ENCODE measurements around the gene TUBGCP4. TPM values are rescaled to one million over a fixed set of nuclear protein-coding genes. Genes with fewer than 3 reads are reported as not detected.
A peak's percentile ranks its signal among the peaks of the same experiment; 100 is the strongest.

Gene TUBGCP4
- total and polyA plus RNA-seq, 12 donors = 5.3 to 23.3 (median 12.9) TPM

GRCh38 chr15:43423793-43424192 is 52.9 kb downstream of the TUBGCP4 start:
- Histone ChIP-seq H3K4me1 (replicated peaks in 1 of 2) (no peaks in the 10 kb centered on the region), H3K27ac (no peak overlapping the region), H3K4me3 (no peak overlapping the region), H3K36me3 (replicated peaks in 1 of 2) (peaks cover 0 to 46% of the 10 kb centered on the region in 2 donors), H3K27me3 (no peaks in the 10 kb centered on the region), H3K9me3 (replicated peaks in 1 of 3) (no peaks in the 10 kb centered on the region)
- no peak for DNase-seq
- TF ChIP-seq, protein P1, sequence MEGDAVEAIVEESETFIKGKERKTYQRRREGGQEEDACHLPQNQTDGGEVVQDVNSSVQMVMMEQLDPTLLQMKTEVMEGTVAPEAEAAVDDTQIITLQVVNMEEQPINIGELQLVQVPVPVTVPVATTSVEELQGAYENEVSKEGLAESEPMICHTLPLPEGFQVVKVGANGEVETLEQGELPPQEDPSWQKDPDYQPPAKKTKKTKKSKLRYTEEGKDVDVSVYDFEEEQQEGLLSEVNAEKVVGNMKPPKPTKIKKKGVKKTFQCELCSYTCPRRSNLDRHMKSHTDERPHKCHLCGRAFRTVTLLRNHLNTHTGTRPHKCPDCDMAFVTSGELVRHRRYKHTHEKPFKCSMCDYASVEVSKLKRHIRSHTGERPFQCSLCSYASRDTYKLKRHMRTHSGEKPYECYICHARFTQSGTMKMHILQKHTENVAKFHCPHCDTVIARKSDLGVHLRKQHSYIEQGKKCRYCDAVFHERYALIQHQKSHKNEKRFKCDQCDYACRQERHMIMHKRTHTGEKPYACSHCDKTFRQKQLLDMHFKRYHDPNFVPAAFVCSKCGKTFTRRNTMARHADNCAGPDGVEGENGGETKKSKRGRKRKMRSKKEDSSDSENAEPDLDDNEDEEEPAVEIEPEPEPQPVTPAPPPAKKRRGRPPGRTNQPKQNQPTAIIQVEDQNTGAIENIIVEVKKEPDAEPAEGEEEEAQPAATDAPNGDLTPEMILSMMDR (IDR thresholded peaks at IDR 0.05) = no peak
- no peak for TF ChIP-seq POLR2A (IDR thresholded peaks at IDR 0.05)
- 93 to 96% (median 96%) methylated on average over 3 of the region's 3 CpGs for WGBS, 4 donors
- intact Hi-C loops (cut with DNase I) = no loop called here

GRCh38 chr15:43429687-43430086 is 58.8 kb downstream of the TUBGCP4 start:
- no peak overlapping the region for H3K4me3 ChIP-seq
- H3K4me1 ChIP-seq (replicated peaks in 1 of 2) = no peaks in the 10 kb centered on the region
- H3K27ac ChIP-seq = no peak overlapping the region
- intact Hi-C loops (cut with DNase I) = no loop called here
- 60 to 79% (median 73%) methylated on average over 3 of the region's 3 CpGs for WGBS, 4 donors
- no peaks in the 10 kb centered on the region for H3K27me3 ChIP-seq
- H3K36me3 ChIP-seq (replicated peaks in 1 of 2) = peaks cover 0 to 39% of the 10 kb centered on the region in 2 donors
- TF ChIP-seq POLR2A (IDR thresholded peaks at IDR 0.05) = no peak
- TF ChIP-seq, protein P1 (IDR thresholded peaks at IDR 0.05) = no peak
- DNase-seq = no peak
- H3K9me3 ChIP-seq (replicated peaks in 1 of 3) = no peaks in the 10 kb centered on the region

- no peak for DNase-seq
- H3K9me3 ChIP-seq (replicated peaks in 1 of 3) = no peaks in the 10 kb centered on the region
- 88 to 90% (median 89%) methylated on average over 4 of the region's 4 CpGs for WGBS, 4 donors
- no peak overlapping the region for H3K4me3 ChIP-seq
- H3K27me3 ChIP-seq = no peaks in the 10 kb centered on the region
- intact Hi-C loops (cut with DNase I) = no loop called here
- H3K4me1 ChIP-seq (replicated peaks in 1 of 2) = no peaks in the 10 kb centered on the region
- H3K27ac ChIP-seq = no peak overlapping the region
- H3K36me3 ChIP-seq (replicated peaks in 1 of 2) = peaks cover 0 to 42% of the 10 kb centered on the region in 2 donors
- TF ChIP-seq, protein P1 (IDR thresholded peaks at IDR 0.05) = no peak
- TF ChIP-seq POLR2A (IDR thresholded peaks at IDR 0.05) = no peak
Measured at GRCh38 chr15:43433165-43433564, 62.3 kb downstream of the TUBGCP4 start.

GRCh38 chr15:43433661-43434303 is 62.9 kb downstream of the TUBGCP4 start:
- H3K4me1 ChIP-seq (replicated peaks in 1 of 2) = no peaks in the 10 kb centered on the region
- no peaks in the 10 kb centered on the region for H3K27me3 ChIP-seq
- H3K4me3 ChIP-seq = no peak overlapping the region
- TF ChIP-seq, protein P1 (IDR thresholded peaks at IDR 0.05) = no peak
- no peak for TF ChIP-seq POLR2A (IDR thresholded peaks at IDR 0.05)
- H3K9me3 ChIP-seq (replicated peaks in 1 of 3) = no peaks in the 10 kb centered on the region
- no peak for DNase-seq
- intact Hi-C loops (cut with DNase I) = no loop called here
- peaks cover 0 to 42% of the 10 kb centered on the region in 2 donors for H3K36me3 ChIP-seq (replicated peaks in 1 of 2)
- peak overlapping the region in 1 of 5 donors; percentile 36 for H3K27ac ChIP-seq
- WGBS, 4 donors = 84 to 90% (median 85%) methylated on average over 3 of the region's 3 CpGs
